HFF-Myc (cell line): ENCODE results near the gene GRIN3B.
A peak's percentile ranks its signal among the peaks of the same experiment; 100 is the strongest.
"Not testable (repeated sequence)": the region's sequence is repeated elsewhere in the genome, so short reads cannot be mapped to it uniquely, and the experiment has no call there.

Experiments
- DNase-seq: peaks from one replicate; pipeline ENCODE4 v3.0.0-alpha.2; 2011; ENCODE audit warnings: low read depth; ENCODE audit errors: extremely low read depth
- H3K4me3 ChIP-seq: replicated peaks from 2 replicates; pipeline ENCODE4 v1.5.1; 2011; ENCODE audit warnings: low read depth, mild to moderate bottlenecking, control low read depth, low read length
- TF ChIP-seq, protein P1 (sequence below): IDR thresholded peaks from 2 replicates; pipeline ENCODE4 v1.5.1; 2012; ENCODE audit warnings: mild to moderate bottlenecking, low read depth, low read length, control low read depth; ENCODE audit errors: missing control alignments

Gene GRIN3B

DNA sequence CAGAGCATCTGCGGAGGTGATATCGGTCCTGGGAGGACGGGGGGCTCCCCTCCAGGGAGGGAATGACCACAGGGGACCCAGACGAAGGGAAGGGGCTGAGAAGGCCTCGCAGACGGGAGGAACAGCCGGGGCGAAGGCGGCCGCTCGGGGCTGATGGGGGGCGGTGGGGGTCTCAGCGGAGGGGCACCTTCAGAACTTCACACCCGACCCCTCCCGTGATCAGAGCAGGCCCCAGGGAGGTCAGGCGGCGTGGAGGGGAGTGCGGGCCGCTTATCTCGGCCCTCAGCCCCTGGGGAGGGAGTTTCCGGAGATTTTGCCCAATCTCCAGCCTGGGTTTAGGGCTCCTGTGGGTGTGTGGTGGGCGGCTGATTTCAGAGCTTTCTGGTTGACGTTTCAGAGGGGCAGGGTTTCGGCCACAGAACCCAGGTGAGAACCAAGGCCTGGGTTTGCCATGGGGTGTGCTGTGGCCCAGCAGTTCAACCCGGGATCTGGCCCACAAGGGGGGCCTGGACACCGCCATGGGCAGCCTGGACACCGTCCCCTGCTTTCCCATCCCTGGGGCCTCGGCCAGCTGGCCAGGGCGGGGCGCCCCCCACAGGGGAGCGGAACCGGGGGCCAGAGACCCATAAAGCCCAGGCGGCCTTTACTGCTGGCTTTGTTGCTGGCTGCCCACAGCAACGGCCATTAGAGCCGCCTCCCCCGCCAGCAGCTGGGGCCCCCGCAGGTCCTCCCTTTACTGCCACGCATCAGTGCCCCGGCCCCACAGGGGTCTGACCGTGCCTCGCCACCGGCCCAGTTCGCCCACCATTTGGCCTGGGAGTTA lies 45.3 kb upstream of the GRIN3B start:
- TF ChIP-seq, protein P1, sequence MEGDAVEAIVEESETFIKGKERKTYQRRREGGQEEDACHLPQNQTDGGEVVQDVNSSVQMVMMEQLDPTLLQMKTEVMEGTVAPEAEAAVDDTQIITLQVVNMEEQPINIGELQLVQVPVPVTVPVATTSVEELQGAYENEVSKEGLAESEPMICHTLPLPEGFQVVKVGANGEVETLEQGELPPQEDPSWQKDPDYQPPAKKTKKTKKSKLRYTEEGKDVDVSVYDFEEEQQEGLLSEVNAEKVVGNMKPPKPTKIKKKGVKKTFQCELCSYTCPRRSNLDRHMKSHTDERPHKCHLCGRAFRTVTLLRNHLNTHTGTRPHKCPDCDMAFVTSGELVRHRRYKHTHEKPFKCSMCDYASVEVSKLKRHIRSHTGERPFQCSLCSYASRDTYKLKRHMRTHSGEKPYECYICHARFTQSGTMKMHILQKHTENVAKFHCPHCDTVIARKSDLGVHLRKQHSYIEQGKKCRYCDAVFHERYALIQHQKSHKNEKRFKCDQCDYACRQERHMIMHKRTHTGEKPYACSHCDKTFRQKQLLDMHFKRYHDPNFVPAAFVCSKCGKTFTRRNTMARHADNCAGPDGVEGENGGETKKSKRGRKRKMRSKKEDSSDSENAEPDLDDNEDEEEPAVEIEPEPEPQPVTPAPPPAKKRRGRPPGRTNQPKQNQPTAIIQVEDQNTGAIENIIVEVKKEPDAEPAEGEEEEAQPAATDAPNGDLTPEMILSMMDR: no peak
- no peak overlapping the region for H3K4me3 ChIP-seq
- no peak for DNase-seq

- TF ChIP-seq, protein P1: no peak
- no peak for DNase-seq
- no peak overlapping the region for H3K4me3 ChIP-seq
Observed at GRCh38 chr19:955803-956765, 44.1 kb upstream of the GRIN3B start.

GRCh38 chr19:956766-957440 lies 43.3 kb upstream of the GRIN3B start:
- no peak for DNase-seq
- no peak overlapping the region for H3K4me3 ChIP-seq

DNA sequence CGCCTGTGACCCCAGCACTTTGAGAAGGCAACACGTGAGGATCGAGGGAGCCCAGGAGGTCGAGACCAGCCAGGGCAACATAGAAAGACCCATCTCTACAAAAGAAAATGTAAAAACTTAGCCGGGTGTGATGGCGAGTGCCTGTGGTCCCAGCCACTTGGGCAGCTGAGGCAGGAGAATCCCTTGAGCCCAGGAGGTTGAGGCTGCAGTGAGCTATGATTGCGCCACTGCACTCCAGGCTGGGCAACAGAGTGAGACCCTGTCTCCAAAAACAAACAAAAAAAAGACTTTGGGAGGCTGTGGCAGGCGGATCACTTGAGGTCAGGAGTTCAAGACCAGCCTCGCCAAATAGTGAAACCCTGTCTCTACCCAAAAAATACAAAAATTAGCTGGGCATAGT lies 42.6 kb upstream of the GRIN3B start:
- H3K4me3 ChIP-seq, DNase-seq: not testable (repeated sequence)

More at GRCh38 chr19:956766-957440, 43.3 kb upstream of the GRIN3B start:
- TF ChIP-seq, protein P1: no peak

DNA sequence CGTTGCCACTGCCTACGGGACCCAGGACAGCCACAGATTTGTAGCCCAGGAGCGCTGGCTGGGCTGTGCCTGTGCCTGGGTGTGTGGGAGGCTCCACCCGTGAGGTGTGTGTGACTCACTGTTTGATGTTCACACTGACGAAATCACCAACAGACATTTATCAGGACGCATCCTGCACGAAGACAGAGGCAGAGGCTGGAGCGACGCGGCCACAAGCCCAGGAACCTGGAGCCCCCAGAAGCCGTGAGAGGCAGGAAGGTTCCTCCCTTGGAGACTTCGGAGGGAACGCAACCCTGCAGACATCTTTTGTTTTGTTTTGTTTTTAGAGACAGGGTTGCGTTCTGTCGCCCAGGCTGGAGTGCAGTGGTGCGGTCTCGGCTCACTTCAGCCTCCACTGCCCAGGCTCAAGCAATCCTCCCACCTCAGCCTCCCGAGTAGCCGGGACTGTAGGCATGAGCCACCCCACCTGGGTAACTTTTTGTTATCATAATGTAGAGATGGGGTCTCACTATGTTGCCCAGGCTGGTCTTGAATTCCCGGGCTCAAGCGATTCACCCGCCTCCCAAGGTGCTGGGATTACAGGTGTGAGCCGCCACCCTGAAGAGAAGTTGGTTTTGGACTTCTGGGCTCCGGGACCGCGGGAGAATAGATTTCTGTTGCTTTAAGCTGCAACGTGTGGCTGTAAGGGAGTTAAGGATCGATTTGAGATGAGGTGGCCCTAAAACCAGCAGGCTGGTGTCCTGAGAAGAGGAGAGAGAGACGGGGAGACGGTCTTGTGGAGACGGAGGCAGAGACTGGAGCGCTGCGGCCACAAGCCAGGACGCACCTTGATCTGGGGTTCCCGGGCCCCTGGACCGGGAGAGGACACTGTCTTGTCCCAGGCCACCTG lies 41.0 kb upstream of the GRIN3B start:
- H3K4me3 ChIP-seq: no peak overlapping the region
- no peak for DNase-seq
- TF ChIP-seq, protein P1: no peak

DNA sequence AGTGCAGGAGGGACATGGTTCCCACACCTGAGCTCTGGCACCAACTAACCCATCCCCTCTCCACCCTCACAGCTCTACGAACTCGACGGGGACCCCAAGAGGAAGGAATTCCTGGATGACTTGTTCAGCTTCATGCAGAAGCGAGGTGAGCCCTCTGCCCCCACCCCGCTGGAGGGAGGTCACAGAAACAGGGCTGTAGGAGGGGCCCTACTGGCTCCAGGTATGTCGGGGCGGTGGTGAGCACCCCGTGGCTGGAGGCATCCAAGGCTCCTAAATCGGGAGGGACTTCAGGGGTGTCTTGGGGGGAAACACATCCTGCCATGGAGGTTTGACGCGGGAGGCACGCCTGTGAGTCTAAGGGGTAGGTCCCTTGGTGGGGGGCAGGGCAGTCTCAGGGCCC lies 40.2 kb upstream of the GRIN3B start:
- TF ChIP-seq, protein P1: peak; percentile 7
- no peak for DNase-seq

More for the DNA sequence above, 40.2 kb upstream of the GRIN3B start:
- no peak overlapping the region for H3K4me3 ChIP-seq
